Panc1 (cell line): Measurements from ENCODE around the gene UNC50. TPM values are rescaled to one million over a fixed set of nuclear protein-coding genes. Genes with fewer than 3 reads are reported as not detected.
A peak's percentile ranks its signal among the peaks of the same experiment; 100 is the strongest.

ENCODE experiments used
- ATAC-seq: fragments of 200-7000 bp; cut with Tn5 transposase; 2 replicates; pipeline ENCODE4 v1.9.1; 2020; ENCODE audit warnings: mild to moderate bottlenecking, moderate library complexity
- BruUV-seq: library from RNA; stranded (reverse); fragments of 400-500 nt; replicated peaks from 2 replicates; lab custom pipeline; 2021; lab: Mats Ljungman, UMichigan
- CTCF ChIA-PET: fragments of 300-600 bp; sonication (Branson Sonifier 250); formaldehyde crosslinking; loops from one replicate; lab custom pipeline; 2022; ENCODE audit warnings: antibody characterized with exemption; lab: Charles Lee
- POLR2A ChIA-PET: fragments of 300-600 bp; sonication (Branson Sonifier 250); formaldehyde crosslinking; loops from one replicate; lab custom pipeline; 2022; ENCODE audit warnings: antibody characterized with exemption; lab: Charles Lee
- DNase-seq: peaks from one replicate; pipeline ENCODE4 v3.0.0-alpha.2; 2010; ENCODE audit warnings: low read depth, low spot score
- H3K27ac ChIP-seq: 2 replicates; pipeline ENCODE4 v1.5.1; 2011; ENCODE audit warnings: mild to moderate bottlenecking, low read length, inconsistent platforms
- H3K27me3 ChIP-seq: fragments of 200-500 bp; sonication (Bioruptor generic); 2 replicates; pipeline ENCODE4 v1.6.0; 2014; ENCODE audit warnings: low read length, inconsistent platforms; ENCODE audit not compliant: control insufficient read depth, insufficient read depth
- H3K36me3 ChIP-seq: fragments of 200-500 bp; sonication (Bioruptor generic); 2 replicates; pipeline ENCODE4 v1.5.1; 2014; ENCODE audit warnings: inconsistent platforms, mild to moderate bottlenecking, low read length, moderate library complexity; ENCODE audit not compliant: control insufficient read depth, insufficient read depth
- H3K4me1 ChIP-seq: 2 replicates; pipeline ENCODE4 v1.5.1; 2011; ENCODE audit warnings: inconsistent platforms, mild to moderate bottlenecking, low read length, moderate library complexity; ENCODE audit not compliant: control insufficient read depth, insufficient read depth
- H3K4me3 ChIP-seq, 2 experiments: 2 replicates each; pipeline ENCODE4 v1.5.1; 2011 to 2012; ENCODE audit warnings: low read depth in 2 of 2, low read length in 2 of 2, mild to moderate bottlenecking in 2 of 2, inconsistent platforms in 1 of 2, moderate library complexity in 1 of 2
- H3K9me3 ChIP-seq: fragments of 200-500 bp; sonication (Bioruptor generic); 2 replicates; pipeline ENCODE4 v1.5.1; 2014; ENCODE audit warnings: low read depth, mild to moderate bottlenecking, inconsistent platforms, low read length, moderate library complexity; ENCODE audit not compliant: control insufficient read depth, insufficient read depth
- POLR2AphosphoS5 ChIP-seq: IDR thresholded peaks from 2 replicates; pipeline ENCODE4 v1.6.1; 2012; ENCODE audit warnings: mild to moderate bottlenecking, low read depth, low read length, moderate library complexity
- SIN3A ChIP-seq: IDR thresholded peaks from 2 replicates; pipeline ENCODE4 v1.6.1; 2012; ENCODE audit warnings: low read depth, mild to moderate bottlenecking, low read length, moderate library complexity, borderline replicate concordance; ENCODE audit not compliant: insufficient read depth
- TCF7L2 ChIP-seq: IDR thresholded peaks from 2 replicates; pipeline ENCODE4 v1.6.1; 2011; ENCODE audit warnings: mild to moderate bottlenecking, low read depth, low read length, inconsistent platforms
- in situ Hi-C: cut with HindIII; loops from 2 replicates; pipeline ENCODE4 v1.10.0; 2016; ENCODE audit warnings: low sequenced_read_pairs, low pct_unique_long_range_greater_than_20kb
- intact Hi-C: fragments of 100-400 bp; cut with micrococcal nuclease; formaldehyde crosslinking; loops from one replicate; pipeline ENCODE4 v1.10.0; 2022; ENCODE audit not compliant: unreplicated experiment
- total RNA-seq: library from RNA; stranded (reverse); gene quantifications from one replicate; pipeline ENCODE4 v1.2.1, GENCODE V29; 2021; ENCODE audit not compliant: unreplicated experiment
- TF ChIP-seq, protein P1 (sequence below), 2 experiments: IDR thresholded peaks; 2 replicates each; pipeline ENCODE4 v1.6.1; 2011 to 2012; ENCODE audit warnings: low read depth in 2 of 2, control low read depth in 1 of 2, low read length in 1 of 2, mild to moderate bottlenecking in 1 of 2, moderate library complexity in 1 of 2; ENCODE audit not compliant: insufficient read depth in 1 of 2
- TF ChIP-seq, protein P2 (sequence below): fragments of 450-650 bp; IDR thresholded peaks from 2 replicates; pipeline ENCODE4 v1.5.1; 2017; ENCODE audit warnings: mild to moderate bottlenecking

The UNC50 gene
- total RNA-seq, 1 experiment from 2014 or later = 43.6 TPM

DNA sequence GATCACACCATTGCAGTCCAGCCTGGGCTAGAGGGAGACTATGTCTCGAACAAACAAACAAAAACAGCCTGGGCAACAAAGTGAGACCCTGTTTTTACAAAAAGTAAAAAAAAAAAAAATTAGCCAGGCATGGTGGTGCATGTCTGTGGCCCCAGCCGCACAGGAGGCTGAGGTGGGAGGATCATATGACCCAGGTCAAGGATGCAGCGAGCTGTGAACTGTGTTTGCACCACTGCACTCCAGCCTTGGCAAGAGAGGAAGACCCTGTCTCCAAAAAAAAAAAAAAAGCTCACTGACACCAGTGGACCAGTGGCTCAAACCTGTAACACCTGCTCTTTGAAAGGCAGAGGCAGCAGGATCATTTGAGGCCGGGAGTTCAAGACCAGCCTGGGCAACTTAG is 40.1 kb downstream of the UNC50 start:
- DNase-seq (no peak), ATAC-seq (no peak)
- intact Hi-C loops (no loop called here), in situ Hi-C loops (no loop called here)
- ChIA-PET POLR2A (no interaction called here), CTCF (no interaction called here)
- Histone ChIP-seq H3K27ac (no peak overlapping the region), H3K4me1 (no peaks in the 10 kb centered on the region), H3K36me3 (no peaks in the 10 kb centered on the region), H3K4me3 (no peak overlapping the region), H3K9me3 (no peaks in the 10 kb centered on the region), H3K27me3 (no peaks in the 10 kb centered on the region; the same call in 1 of the 2 replicates)
- no TSS peak for BruUV-seq
- TF ChIP-seq POLR2AphosphoS5 = no peak
- TF ChIP-seq, protein P1, sequence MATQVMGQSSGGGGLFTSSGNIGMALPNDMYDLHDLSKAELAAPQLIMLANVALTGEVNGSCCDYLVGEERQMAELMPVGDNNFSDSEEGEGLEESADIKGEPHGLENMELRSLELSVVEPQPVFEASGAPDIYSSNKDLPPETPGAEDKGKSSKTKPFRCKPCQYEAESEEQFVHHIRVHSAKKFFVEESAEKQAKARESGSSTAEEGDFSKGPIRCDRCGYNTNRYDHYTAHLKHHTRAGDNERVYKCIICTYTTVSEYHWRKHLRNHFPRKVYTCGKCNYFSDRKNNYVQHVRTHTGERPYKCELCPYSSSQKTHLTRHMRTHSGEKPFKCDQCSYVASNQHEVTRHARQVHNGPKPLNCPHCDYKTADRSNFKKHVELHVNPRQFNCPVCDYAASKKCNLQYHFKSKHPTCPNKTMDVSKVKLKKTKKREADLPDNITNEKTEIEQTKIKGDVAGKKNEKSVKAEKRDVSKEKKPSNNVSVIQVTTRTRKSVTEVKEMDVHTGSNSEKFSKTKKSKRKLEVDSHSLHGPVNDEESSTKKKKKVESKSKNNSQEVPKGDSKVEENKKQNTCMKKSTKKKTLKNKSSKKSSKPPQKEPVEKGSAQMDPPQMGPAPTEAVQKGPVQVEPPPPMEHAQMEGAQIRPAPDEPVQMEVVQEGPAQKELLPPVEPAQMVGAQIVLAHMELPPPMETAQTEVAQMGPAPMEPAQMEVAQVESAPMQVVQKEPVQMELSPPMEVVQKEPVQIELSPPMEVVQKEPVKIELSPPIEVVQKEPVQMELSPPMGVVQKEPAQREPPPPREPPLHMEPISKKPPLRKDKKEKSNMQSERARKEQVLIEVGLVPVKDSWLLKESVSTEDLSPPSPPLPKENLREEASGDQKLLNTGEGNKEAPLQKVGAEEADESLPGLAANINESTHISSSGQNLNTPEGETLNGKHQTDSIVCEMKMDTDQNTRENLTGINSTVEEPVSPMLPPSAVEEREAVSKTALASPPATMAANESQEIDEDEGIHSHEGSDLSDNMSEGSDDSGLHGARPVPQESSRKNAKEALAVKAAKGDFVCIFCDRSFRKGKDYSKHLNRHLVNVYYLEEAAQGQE (IDR thresholded peaks at IDR 0.05; ENCODE audit: insufficient read depth in 1 of 2, low read depth in 2 of 2, low read length in 1 of 2) = no peak
- no peak for TF ChIP-seq SIN3A
- TF ChIP-seq TCF7L2 = no peak
- TF ChIP-seq, protein P2, sequence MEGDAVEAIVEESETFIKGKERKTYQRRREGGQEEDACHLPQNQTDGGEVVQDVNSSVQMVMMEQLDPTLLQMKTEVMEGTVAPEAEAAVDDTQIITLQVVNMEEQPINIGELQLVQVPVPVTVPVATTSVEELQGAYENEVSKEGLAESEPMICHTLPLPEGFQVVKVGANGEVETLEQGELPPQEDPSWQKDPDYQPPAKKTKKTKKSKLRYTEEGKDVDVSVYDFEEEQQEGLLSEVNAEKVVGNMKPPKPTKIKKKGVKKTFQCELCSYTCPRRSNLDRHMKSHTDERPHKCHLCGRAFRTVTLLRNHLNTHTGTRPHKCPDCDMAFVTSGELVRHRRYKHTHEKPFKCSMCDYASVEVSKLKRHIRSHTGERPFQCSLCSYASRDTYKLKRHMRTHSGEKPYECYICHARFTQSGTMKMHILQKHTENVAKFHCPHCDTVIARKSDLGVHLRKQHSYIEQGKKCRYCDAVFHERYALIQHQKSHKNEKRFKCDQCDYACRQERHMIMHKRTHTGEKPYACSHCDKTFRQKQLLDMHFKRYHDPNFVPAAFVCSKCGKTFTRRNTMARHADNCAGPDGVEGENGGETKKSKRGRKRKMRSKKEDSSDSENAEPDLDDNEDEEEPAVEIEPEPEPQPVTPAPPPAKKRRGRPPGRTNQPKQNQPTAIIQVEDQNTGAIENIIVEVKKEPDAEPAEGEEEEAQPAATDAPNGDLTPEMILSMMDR = no peak

DNA sequence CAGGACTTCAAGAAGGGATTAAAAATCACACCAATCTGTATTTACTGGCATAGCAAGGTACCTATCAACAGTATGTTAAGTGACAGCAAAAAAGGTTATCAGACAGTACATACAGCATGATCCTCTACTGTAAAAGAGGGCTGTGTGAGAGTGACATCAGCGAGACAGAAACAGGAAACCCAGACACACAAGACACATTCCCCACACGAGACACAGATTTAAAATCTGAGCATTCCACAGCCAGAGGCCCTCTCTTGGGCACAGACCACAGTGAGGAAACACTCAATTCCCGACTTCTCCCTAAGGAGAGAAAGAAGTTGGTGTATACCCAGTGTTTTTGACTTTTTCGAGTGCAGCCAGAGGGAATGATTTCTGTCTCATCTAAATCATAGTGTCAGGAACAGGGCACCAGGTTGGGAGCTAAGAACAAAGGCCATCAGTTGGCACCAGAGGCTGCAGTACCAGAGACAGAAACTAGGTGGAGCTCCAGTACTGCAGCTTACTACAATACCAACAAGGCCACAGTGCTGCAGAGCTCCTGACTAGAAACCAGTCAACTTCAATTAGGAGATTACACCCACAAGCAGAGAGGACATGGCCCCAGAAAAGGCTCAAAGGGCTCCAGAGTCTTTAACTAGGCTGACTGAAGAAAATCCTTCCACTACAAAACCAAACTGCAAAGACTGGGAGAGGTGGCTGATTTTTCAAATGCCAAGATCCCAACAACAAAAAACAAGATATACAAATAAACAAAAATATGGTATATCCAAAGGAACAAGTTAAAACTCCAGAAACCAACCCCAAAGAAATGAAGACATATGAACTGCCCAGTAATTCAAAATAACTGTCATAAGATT is 41.0 kb downstream of the UNC50 start:
- no peak overlapping the region for H3K27ac ChIP-seq
- TF ChIP-seq, protein P1 (IDR thresholded peaks at IDR 0.05; ENCODE audit: insufficient read depth in 1 of 2, low read depth in 2 of 2, low read length in 1 of 2) = 0 out of 4 replicates have a peak, but pooled peaks of 1 of the 2 experiments have one; percentile 20
- no peak for TF ChIP-seq TCF7L2
- TF ChIP-seq SIN3A = no peak
- no peak for TF ChIP-seq POLR2AphosphoS5
- TF ChIP-seq, protein P2 = peak; percentile 98

More for the DNA sequence above, 41.0 kb downstream of the UNC50 start:
- Histone ChIP-seq H3K9me3 (no peaks in the 10 kb centered on the region), H3K36me3 (no peaks in the 10 kb centered on the region), H3K4me1 (no peaks in the 10 kb centered on the region), H3K4me3 (no peak overlapping the region), H3K27me3 (no peaks in the 10 kb centered on the region; the same call in 1 of the 2 replicates)
- peak; percentile 99 for ATAC-seq
- in situ Hi-C loops = no loop called here
- CTCF ChIA-PET = interaction anchor here (0.7 to 1.1 kb wide), 5 partner anchors 11 to 472 kb away, joined by 3 to 16 read pairs (median 3); no protein-coding TSS in a partner anchor
- BruUV-seq = no TSS peak
- DNase-seq = peak; percentile 73
- intact Hi-C loops = loop anchor here (1.0 kb wide), 2 partner anchors 187 to 417 kb away; no protein-coding TSS in a partner anchor
- POLR2A ChIA-PET = interaction anchor here (0.5 kb wide), 1 partner anchor 411 kb away, joined by 4 read pairs; no protein-coding TSS in a partner anchor
